Gastroesophageal sphincter (tissue), 4 donors: ENCODE results near the gene REN. TPM values are rescaled to one million over a fixed set of nuclear protein-coding genes. Genes with fewer than 3 reads are reported as not detected.
A peak's percentile ranks its signal among the peaks of the same experiment; 100 is the strongest.

Experiments
- ATAC-seq: fragments of 150-250 bp; one replicate; pipeline ENCODE4 v1.9.1; 2016; ENCODE audit warnings: mild to moderate bottlenecking, moderate library complexity
- H3K27ac ChIP-seq, 4 donors: fragments of 200-600 bp; sonication (generic) in 3 of 4; 1 replicate in 3 of 4; 2 replicates in 1 of 4; pipeline ENCODE4 v1.5.1; 2016 to 2019
- H3K27me3 ChIP-seq: fragments of 200-600 bp; sonication (generic); one replicate; pipeline ENCODE4 v1.5.1; 2019
- H3K36me3 ChIP-seq, 2 donors: fragments of 200-600 bp; sonication (generic); one replicate each; pipeline ENCODE4 v1.5.1; 2019; ENCODE audit warnings: control low read depth in 1 of 2
- H3K4me1 ChIP-seq, 3 donors: fragments of 200-600 bp; sonication (generic); 1 replicate in 2 of 3; 2 replicates in 1 of 3; pipeline ENCODE4 v1.5.1; 2016 to 2019; ENCODE audit warnings: control low read depth in 2 of 3
- H3K4me3 ChIP-seq, 2 donors: fragments of 200-600 bp; sonication (generic); one replicate each; pipeline ENCODE4 v1.5.1; 2019; ENCODE audit warnings: mild to moderate bottlenecking in 1 of 2, moderate library complexity in 1 of 2
- H3K9me3 ChIP-seq, 3 donors: fragments of 200-600 bp; sonication (generic); one replicate each; pipeline ENCODE4 v1.5.1; 2017 to 2019; ENCODE audit warnings: control low read depth in 2 of 3
- EP300 ChIP-seq: sonication (generic); formaldehyde crosslinking; IDR thresholded peaks from one replicate; pipeline ENCODE4 v1.6.1; 2017; ENCODE audit warnings: antibody characterized with exemption, mild to moderate bottlenecking
- POLR2A ChIP-seq, 2 donors: fragments of 450-650 bp; IDR thresholded peaks; one replicate each; pipeline ENCODE4 v1.6.1; 2017; ENCODE audit warnings: antibody characterized with exemption in 2 of 2, mild to moderate bottlenecking in 2 of 2, moderate library complexity in 1 of 2
- POLR2AphosphoS5 ChIP-seq: sonication (generic); formaldehyde crosslinking; IDR thresholded peaks from one replicate; pipeline ENCODE4 v1.6.1; 2017; ENCODE audit warnings: antibody characterized with exemption
- WGBS, 2 donors: methylation state at CpG; one replicate each; pipeline ENCODE4 v1.1.5; 2018; ENCODE audit warnings: low coverage in 1 of 2; 5-methylcytosine and 5-hydroxymethylcytosine counted together
- total RNA-seq, 4 donors: library from RNA; depleted of rRNA; stranded (reverse); fragments of >200 nt; gene quantifications; one replicate each; pipeline ENCODE4 v1.1.0, GENCODE V29; 2016
- TF ChIP-seq, protein P1 (sequence below), 4 experiments: fragments of 200-600 bp in 2 of 4; fragments of 450-650 bp in 2 of 4; sonication (generic) in 1 of 4; IDR thresholded peaks; one replicate each; pipeline ENCODE4 v1.5.1; 2017 to 2019; ENCODE audit warnings: antibody characterized with exemption in 4 of 4, mild to moderate bottlenecking in 2 of 4, moderate library complexity in 2 of 4

Gene REN
- total RNA-seq, 4 donors from 2014 or later, result not detected

DNA sequence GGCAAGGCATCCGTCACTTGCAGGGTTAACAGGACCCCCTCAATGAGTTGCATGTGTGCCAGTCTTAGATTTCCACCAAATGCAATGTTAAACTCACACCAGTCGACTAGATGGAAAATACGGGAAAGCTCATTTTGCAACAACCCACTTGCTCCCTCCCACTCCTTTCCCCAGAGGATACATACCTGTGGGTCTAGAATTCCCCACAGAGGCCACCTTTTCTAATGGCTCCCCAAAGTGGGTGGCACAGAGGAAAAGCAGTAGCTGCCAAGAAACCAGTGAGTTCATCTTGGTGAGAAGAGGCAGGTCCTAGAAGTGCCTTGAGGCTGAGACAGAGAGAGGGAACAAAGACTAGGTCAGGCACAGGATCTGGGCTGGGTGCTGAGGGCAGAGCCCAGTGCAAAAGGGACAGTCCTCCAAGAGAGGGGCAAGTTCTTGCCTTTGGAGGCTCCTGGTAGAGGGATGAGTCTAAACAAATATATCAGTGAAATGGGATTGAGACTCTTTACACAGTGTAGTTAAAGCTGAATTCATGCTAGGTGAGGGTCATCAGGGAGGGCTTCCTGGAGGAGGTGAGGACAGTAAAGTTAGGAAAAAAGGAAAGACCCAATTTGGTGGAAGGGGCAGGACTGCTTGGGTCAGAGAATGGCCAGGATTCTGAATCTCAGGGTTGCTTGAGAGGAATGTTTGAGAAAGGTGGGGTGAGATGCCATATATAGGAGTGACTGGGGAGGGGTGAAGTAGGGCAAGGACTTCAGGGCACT lies 26.6 kb upstream of the REN start:
- Histone ChIP-seq H3K4me1 (peaks cover 0 to 9% (median 0%) of the 10 kb centered on the region in 3 donors), H3K27ac (no peak overlapping the region), H3K4me3 (no peak overlapping the region), H3K36me3 (no peaks in the 10 kb centered on the region), H3K9me3 (no peaks in the 10 kb centered on the region), H3K27me3 (peaks cover 98% of the 10 kb centered on the region)
- TF ChIP-seq, protein P1, sequence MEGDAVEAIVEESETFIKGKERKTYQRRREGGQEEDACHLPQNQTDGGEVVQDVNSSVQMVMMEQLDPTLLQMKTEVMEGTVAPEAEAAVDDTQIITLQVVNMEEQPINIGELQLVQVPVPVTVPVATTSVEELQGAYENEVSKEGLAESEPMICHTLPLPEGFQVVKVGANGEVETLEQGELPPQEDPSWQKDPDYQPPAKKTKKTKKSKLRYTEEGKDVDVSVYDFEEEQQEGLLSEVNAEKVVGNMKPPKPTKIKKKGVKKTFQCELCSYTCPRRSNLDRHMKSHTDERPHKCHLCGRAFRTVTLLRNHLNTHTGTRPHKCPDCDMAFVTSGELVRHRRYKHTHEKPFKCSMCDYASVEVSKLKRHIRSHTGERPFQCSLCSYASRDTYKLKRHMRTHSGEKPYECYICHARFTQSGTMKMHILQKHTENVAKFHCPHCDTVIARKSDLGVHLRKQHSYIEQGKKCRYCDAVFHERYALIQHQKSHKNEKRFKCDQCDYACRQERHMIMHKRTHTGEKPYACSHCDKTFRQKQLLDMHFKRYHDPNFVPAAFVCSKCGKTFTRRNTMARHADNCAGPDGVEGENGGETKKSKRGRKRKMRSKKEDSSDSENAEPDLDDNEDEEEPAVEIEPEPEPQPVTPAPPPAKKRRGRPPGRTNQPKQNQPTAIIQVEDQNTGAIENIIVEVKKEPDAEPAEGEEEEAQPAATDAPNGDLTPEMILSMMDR (IDR thresholded peaks at IDR 0.05), result no peak
- no peak for TF ChIP-seq POLR2AphosphoS5
- TF ChIP-seq EP300, result no peak
- no peak for TF ChIP-seq POLR2A (IDR thresholded peaks at IDR 0.05)
- no peak for ATAC-seq
- WGBS, 2 donors, result 70% methylated on average over 3 of the region's 3 CpGs; no CpG with 5 or more reads in 1 of the 2 donors

DNA sequence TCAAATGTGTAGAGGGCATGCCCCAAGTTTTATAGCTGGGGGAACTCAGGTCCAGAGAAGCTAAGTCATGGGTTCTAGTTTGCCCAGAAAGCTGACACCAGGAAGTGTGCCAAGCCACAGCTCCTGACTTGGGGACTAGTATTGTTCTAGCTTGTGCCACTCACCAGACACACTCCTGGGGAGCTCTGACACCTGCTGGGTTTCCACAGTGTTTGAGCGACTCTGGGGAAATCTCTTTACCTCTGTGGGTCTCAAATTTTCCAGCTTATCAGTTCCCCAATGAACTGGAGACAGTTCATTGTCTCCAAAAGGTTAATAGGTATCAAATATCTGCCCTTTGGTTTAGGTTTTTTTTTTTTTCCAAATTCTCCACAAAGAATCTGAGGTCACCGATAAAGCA lies 25.9 kb upstream of the REN start:
- Histone ChIP-seq H3K27ac (no peak overlapping the region), H3K4me1 (peaks cover 0 to 9% (median 0%) of the 10 kb centered on the region in 3 donors), H3K36me3 (no peaks in the 10 kb centered on the region), H3K27me3 (peaks cover 98% of the 10 kb centered on the region), H3K4me3 (no peak overlapping the region), H3K9me3 (no peaks in the 10 kb centered on the region)
- WGBS, 2 donors, result 89 to 92% methylated on average over 1 to 2 of the region's 2 CpGs
- TF ChIP-seq POLR2A (IDR thresholded peaks at IDR 0.05) (no peak), POLR2AphosphoS5 (no peak), EP300 (no peak)
- TF ChIP-seq, protein P1 (IDR thresholded peaks at IDR 0.05), result no peak
- no peak for ATAC-seq

- peaks cover 0 to 9% (median 0%) of the 10 kb centered on the region in 3 donors for H3K4me1 ChIP-seq
- no peak for TF ChIP-seq POLR2AphosphoS5
- TF ChIP-seq POLR2A (IDR thresholded peaks at IDR 0.05), result no peak
- TF ChIP-seq, protein P1 (IDR thresholded peaks at IDR 0.05), result no peak
- TF ChIP-seq EP300, result no peak
- H3K9me3 ChIP-seq, result no peaks in the 10 kb centered on the region
- no peak overlapping the region for H3K27ac ChIP-seq
- H3K27me3 ChIP-seq, result peaks cover 98% of the 10 kb centered on the region
- H3K4me3 ChIP-seq, result no peak overlapping the region
- H3K36me3 ChIP-seq, result no peaks in the 10 kb centered on the region
- WGBS, 2 donors, result 90% methylated on average over 3 of the region's 7 CpGs; no CpG with 5 or more reads in 1 of the 2 donors
- ATAC-seq, result no peak
Observed at GRCh38 chr1:204191456-204191855, 25.3 kb upstream of the REN start.

GRCh38 chr1:204190212-204191211 lies 24.4 kb upstream of the REN start:
- peak; percentile 60 for ATAC-seq
- Histone ChIP-seq H3K4me1 (peaks cover 0 to 9% (median 0%) of the 10 kb centered on the region in 3 donors), H3K4me3 (peak overlapping the region in 1 of 2 donors; percentile 31), H3K27me3 (peaks cover 98% of the 10 kb centered on the region), H3K36me3 (no peaks in the 10 kb centered on the region), H3K9me3 (no peaks in the 10 kb centered on the region), H3K27ac (no peak overlapping the region)
- TF ChIP-seq EP300 (no peak), POLR2AphosphoS5 (no peak), POLR2A (IDR thresholded peaks at IDR 0.05) (no peak)
- TF ChIP-seq, protein P1 (IDR thresholded peaks at IDR 0.05), result no peak
- 35 to 49% methylated on average over 7 to 12 of the region's 44 CpGs for WGBS, 2 donors
